Measurements from ENCODE around the gene TMEM19.
"Not testable (repeated sequence)": the region's sequence is repeated elsewhere in the genome, so short reads cannot be mapped to it uniquely, and the experiment has no call there.

TMEM19 gene

DNA sequence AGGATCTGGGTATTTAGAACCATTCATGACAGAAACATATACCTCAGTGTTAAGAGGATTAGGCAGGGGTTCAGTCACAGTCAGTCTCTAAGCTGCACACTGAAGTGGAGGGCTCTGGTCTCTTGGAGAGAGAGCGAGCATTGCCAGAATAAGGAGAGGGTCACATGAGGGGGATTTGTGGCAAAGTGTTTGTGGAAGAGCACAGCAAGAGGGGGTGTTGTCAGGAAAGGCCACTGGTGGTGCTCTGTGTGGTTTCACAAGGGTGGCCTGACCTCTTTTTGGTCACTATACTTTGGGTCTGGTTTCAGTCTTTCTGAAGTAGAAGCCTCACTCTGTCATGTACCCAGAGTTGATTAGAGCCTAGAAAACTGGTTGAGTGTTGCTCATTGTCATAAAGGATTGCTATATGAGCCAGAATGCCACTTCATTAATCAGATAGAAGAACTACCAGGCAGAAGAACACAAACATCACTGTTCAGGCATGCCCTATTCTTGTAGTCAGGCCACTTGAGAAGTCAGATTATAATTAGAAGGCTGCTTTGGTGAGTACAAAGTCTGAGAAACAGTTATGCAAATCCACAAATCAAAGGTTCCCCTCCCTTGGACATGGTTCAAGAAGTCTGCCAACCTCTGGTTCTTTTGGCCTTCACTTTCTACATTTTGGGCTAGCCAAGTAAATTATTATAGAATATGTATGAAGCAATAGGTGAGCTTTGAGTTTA, 8.4 kb downstream of the TMEM19 start:
- DNase-seq (ENCODE audit: low read depth), result peak; percentile 76
- peak overlapping the region; percentile 26 for H3K4me3 ChIP-seq (ENCODE audit: low read depth, low read length)
- TF ChIP-seq, protein P1, sequence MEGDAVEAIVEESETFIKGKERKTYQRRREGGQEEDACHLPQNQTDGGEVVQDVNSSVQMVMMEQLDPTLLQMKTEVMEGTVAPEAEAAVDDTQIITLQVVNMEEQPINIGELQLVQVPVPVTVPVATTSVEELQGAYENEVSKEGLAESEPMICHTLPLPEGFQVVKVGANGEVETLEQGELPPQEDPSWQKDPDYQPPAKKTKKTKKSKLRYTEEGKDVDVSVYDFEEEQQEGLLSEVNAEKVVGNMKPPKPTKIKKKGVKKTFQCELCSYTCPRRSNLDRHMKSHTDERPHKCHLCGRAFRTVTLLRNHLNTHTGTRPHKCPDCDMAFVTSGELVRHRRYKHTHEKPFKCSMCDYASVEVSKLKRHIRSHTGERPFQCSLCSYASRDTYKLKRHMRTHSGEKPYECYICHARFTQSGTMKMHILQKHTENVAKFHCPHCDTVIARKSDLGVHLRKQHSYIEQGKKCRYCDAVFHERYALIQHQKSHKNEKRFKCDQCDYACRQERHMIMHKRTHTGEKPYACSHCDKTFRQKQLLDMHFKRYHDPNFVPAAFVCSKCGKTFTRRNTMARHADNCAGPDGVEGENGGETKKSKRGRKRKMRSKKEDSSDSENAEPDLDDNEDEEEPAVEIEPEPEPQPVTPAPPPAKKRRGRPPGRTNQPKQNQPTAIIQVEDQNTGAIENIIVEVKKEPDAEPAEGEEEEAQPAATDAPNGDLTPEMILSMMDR (IDR thresholded peaks at IDR 0.05; ENCODE audit: insufficient read depth, low read depth, low read length, missing control alignments), result no peak

DNA sequence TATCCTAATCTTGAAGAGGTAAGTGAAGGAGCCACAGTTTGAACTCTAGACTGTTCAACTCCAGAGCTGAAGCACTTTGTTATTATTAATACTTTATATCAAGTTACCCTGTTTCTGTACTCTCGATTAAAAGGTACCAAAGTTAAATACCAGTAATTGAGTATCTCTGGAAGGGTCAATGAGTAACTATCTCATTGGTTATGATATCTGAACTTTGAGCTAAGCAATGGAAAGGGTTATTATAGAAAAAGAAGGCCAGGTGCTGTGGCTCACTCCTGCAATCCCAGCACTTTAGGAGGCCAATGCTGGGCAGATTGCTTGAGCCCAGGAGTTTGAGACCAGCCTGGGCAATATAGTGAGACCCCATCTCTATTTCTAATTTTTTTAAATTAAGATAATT, 9.9 kb downstream of the TMEM19 start:
- H3K4me3 ChIP-seq (ENCODE audit: low read depth, low read length), result no peak overlapping the region
- TF ChIP-seq, protein P1 (IDR thresholded peaks at IDR 0.05; ENCODE audit: insufficient read depth, low read depth, low read length, missing control alignments), result no peak
- no peak for DNase-seq (ENCODE audit: low read depth)

DNA sequence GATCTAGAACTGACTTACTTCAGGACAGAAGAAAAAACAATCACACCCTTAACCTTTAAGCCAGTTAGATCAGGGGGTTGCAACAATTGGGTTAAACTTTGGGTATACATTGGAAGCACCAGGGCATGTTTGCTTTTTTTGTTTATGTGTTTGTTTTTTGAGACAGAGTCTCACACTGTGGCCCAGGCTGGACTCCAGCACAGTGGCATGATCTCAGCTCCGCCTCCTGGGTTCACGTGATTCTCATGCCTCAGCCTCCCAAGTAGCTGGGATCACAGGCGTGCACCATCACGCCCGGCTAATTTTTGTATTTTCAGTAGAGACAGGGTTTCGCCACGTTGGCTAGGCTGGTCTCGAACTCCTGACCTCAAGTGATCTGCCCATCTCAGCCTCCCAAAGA, 16.3 kb downstream of the TMEM19 start:
- H3K4me3 ChIP-seq (ENCODE audit: low read depth, low read length); DNase-seq (ENCODE audit: low read depth): not testable (repeated sequence)

DNA sequence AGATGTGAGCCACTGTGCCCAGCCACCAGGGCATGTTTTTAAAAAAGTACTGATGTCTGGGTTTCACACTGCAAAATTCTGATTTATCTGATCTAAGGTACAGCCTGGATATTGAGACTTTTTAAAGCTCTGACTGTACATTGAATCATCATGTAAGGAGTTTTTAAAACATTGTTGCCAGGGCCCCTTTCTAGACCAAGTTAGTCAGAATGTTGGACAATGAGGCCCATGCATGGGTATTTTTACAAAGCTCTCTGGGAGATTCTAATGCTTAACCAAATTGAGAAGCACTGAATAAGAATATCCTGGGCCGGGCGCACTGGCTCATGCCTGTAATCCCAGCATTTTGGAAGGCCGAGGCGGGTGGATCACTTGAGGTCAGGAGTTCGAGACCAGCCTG, 16.7 kb downstream of the TMEM19 start:
- H3K4me3 ChIP-seq (ENCODE audit: low read depth, low read length), result no peak overlapping the region
- DNase-seq (ENCODE audit: low read depth), result no peak
- TF ChIP-seq, protein P1 (IDR thresholded peaks at IDR 0.05; ENCODE audit: insufficient read depth, low read depth, low read length, missing control alignments), result no peak

DNA sequence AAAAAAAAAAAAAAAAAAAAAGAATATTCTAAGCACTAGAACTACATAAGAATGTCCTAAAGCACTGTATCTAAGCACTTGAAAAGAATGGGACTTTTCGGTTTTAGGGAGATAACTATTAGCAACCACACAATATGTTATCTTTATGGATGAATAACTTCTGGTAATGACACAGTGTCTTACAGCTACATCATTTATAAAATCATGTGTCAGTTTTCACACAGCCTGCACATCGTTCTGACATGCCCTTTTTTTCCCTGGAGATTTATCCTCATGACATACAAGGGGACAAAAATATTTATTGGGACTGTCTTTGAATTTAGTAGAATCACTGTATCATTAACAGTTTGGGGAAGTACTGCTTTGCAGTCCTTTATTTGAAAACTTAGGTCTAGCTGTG, 17.3 kb downstream of the TMEM19 start:
- H3K4me3 ChIP-seq (ENCODE audit: low read depth, low read length), result no peak overlapping the region
- TF ChIP-seq, protein P1 (IDR thresholded peaks at IDR 0.05; ENCODE audit: insufficient read depth, low read depth, low read length, missing control alignments), result no peak
- DNase-seq (ENCODE audit: low read depth), result no peak

DNA sequence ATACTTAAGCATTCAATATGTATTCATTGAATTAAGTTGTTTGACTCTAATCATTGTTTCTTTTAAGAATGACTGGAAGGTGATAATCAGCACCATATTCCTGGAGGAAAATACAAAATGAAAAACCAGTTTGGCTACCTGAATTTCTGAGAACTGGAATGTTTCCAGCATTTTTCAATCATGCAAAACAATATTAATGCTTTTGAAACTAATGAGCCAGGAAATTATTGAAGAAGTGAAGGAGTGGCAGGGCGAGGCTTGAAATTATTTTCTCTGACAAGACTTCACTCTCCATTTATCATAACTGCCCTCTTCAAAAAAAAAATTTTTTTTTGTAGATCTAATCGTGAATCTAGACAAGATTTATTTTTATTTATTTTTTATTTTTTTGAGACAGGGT, 19.0 kb downstream of the TMEM19 start:
- TF ChIP-seq, protein P1 (IDR thresholded peaks at IDR 0.05; ENCODE audit: insufficient read depth, low read depth, low read length, missing control alignments), result no peak
- no peak for DNase-seq (ENCODE audit: low read depth)
- no peak overlapping the region for H3K4me3 ChIP-seq (ENCODE audit: low read depth, low read length)

DNA sequence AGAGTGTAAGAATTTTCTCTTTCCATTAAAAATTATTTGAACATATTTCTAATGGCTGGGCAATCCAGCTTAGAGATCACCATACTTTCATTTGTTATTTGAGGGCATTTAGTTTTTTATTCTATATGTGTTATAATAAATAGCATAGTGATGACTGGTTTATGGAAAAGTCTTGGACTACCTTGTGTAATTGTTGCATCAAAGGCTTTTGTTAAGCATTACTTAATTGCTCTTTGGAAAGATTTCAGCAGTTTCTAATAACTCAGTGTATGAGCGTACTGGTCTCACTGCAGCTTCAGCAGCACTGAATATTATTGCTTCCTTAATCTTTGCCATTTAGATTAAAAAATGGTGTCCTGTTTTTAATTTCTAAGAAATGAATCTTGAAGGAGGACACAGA, 22.8 kb downstream of the TMEM19 start:
- H3K4me3 ChIP-seq (ENCODE audit: low read depth, low read length), result no peak overlapping the region
- DNase-seq (ENCODE audit: low read depth), result no peak
- TF ChIP-seq, protein P1 (IDR thresholded peaks at IDR 0.05; ENCODE audit: insufficient read depth, low read depth, low read length, missing control alignments), result no peak

Measured in GM12865 (cell line).